Stimulated activated naive CD8-positive, alpha-beta T cell treated with anti-CD3 and anti-CD28 coated beads, Interleukin-15, amount 100 ng/mL, for 72 hours (primary cell): ENCODE measurements around the gene BLID.

Experiments
- ATAC-seq: fragments of 150-1000 bp; cut with Tn5 transposase; 2 replicates; pipeline ENCODE4 v1.10.0; 2021; ENCODE audit warnings: mild to moderate bottlenecking, moderate library complexity
- DNase-seq, 2 donors: peaks; one replicate each; pipeline ENCODE4 v3.0.0; 2021 to 2022
- H3K27ac Mint-ChIP-seq, 2 donors: one replicate each; pipeline ENCODE4 v1.8.0; 2022; ENCODE audit warnings: mild to moderate bottlenecking in 2 of 2, mixed read lengths in 2 of 2, moderate library complexity in 2 of 2
- H3K27me3 Mint-ChIP-seq: one replicate; pipeline ENCODE4 v1.8.0; 2022; ENCODE audit warnings: mixed read lengths
- H3K4me1 Mint-ChIP-seq: one replicate; pipeline ENCODE4 v1.8.0; 2022; ENCODE audit warnings: mild to moderate bottlenecking, mixed read lengths
- H3K4me3 Mint-ChIP-seq, 2 donors: one replicate each; pipeline ENCODE4 v1.8.0; 2022; ENCODE audit warnings: mild to moderate bottlenecking in 2 of 2, mixed read lengths in 2 of 2, moderate library complexity in 1 of 2
- H3K9me3 Mint-ChIP-seq, 2 donors: one replicate each; pipeline ENCODE4 v1.8.0; 2022; ENCODE audit warnings: mixed read lengths in 2 of 2

BLID gene

GRCh38 chr11:122082205-122082604 is 33.8 kb downstream of the BLID start:
- no peaks in the 10 kb centered on the region for H3K27me3 Mint-ChIP-seq
- H3K9me3 Mint-ChIP-seq = no peaks in the 10 kb centered on the region
- ATAC-seq (no peak), DNase-seq (no peak)
- H3K4me1 Mint-ChIP-seq = no peaks in the 10 kb centered on the region
- H3K27ac Mint-ChIP-seq = no peak overlapping the region
- H3K4me3 Mint-ChIP-seq = no peak overlapping the region

- ATAC-seq (no peak), DNase-seq (no peak)
- Mint-ChIP-seq H3K27ac (no peak overlapping the region), H3K9me3 (no peaks in the 10 kb centered on the region), H3K4me3 (no peak overlapping the region), H3K27me3 (no peaks in the 10 kb centered on the region), H3K4me1 (no peaks in the 10 kb centered on the region)
These were observed 34.9 kb downstream of the BLID start for GRCh38 chr11:122081073-122081472.

- ATAC-seq (no peak), DNase-seq (no peak)
- H3K27me3 Mint-ChIP-seq = no peaks in the 10 kb centered on the region
- no peak overlapping the region for H3K4me3 Mint-ChIP-seq
- no peaks in the 10 kb centered on the region for H3K4me1 Mint-ChIP-seq
- no peak overlapping the region for H3K27ac Mint-ChIP-seq
- H3K9me3 Mint-ChIP-seq = no peaks in the 10 kb centered on the region
These were observed 38.6 kb downstream of the BLID start for GRCh38 chr11:122077459-122077858.

GRCh38 chr11:122076512-122077120 is 39.4 kb downstream of the BLID start:
- DNase-seq (no peak), ATAC-seq (no peak)
- Mint-ChIP-seq H3K4me3 (no peak overlapping the region), H3K4me1 (no peaks in the 10 kb centered on the region), H3K27me3 (no peaks in the 10 kb centered on the region), H3K27ac (no peak overlapping the region), H3K9me3 (no peaks in the 10 kb centered on the region)

GRCh38 chr11:122075016-122075415 is 41.0 kb downstream of the BLID start:
- no peaks in the 10 kb centered on the region for H3K27me3 Mint-ChIP-seq
- DNase-seq = no peak
- H3K27ac Mint-ChIP-seq = no peak overlapping the region
- no peaks in the 10 kb centered on the region for H3K9me3 Mint-ChIP-seq
- ATAC-seq = no peak
- H3K4me1 Mint-ChIP-seq = no peaks in the 10 kb centered on the region
- H3K4me3 Mint-ChIP-seq = no peak overlapping the region

- Mint-ChIP-seq H3K4me3 (no peak overlapping the region), H3K27me3 (no peaks in the 10 kb centered on the region), H3K27ac (no peak overlapping the region), H3K9me3 (no peaks in the 10 kb centered on the region), H3K4me1 (no peaks in the 10 kb centered on the region)
- no peak for ATAC-seq
- DNase-seq = no peak
These were observed 42.0 kb downstream of the BLID start for GRCh38 chr11:122074022-122074421.

GRCh38 chr11:122071709-122072202 is 44.3 kb downstream of the BLID start:
- ATAC-seq (no peak), DNase-seq (no peak)
- Mint-ChIP-seq H3K9me3 (no peaks in the 10 kb centered on the region), H3K27me3 (no peaks in the 10 kb centered on the region), H3K27ac (no peak overlapping the region), H3K4me3 (no peak overlapping the region), H3K4me1 (no peaks in the 10 kb centered on the region)

GRCh38 chr11:122069707-122070360 is 46.2 kb downstream of the BLID start:
- Mint-ChIP-seq H3K9me3 (no peaks in the 10 kb centered on the region), H3K27me3 (no peaks in the 10 kb centered on the region), H3K27ac (no peak overlapping the region), H3K4me3 (no peak overlapping the region), H3K4me1 (no peaks in the 10 kb centered on the region)
- ATAC-seq (no peak), DNase-seq (no peak)

- Mint-ChIP-seq H3K27me3 (no peaks in the 10 kb centered on the region), H3K4me3 (no peak overlapping the region), H3K9me3 (no peaks in the 10 kb centered on the region), H3K27ac (no peak overlapping the region), H3K4me1 (no peaks in the 10 kb centered on the region)
- DNase-seq (no peak), ATAC-seq (no peak)
These were observed 47.2 kb downstream of the BLID start for GRCh38 chr11:122068837-122069236.

- ATAC-seq (no peak), DNase-seq (no peak)
- Mint-ChIP-seq H3K27me3 (no peaks in the 10 kb centered on the region), H3K9me3 (no peaks in the 10 kb centered on the region), H3K4me3 (no peak overlapping the region), H3K27ac (no peak overlapping the region), H3K4me1 (no peaks in the 10 kb centered on the region)
These were observed 47.9 kb downstream of the BLID start for GRCh38 chr11:122068141-122068540.
